Measurements from ENCODE around the gene KLF12. TPM values are rescaled to one million over a fixed set of nuclear protein-coding genes. Genes with fewer than 3 reads are reported as not detected.

The KLF12 gene
- total RNA-seq, 1 donor from 2014 or later: 59.9 TPM

DNA sequence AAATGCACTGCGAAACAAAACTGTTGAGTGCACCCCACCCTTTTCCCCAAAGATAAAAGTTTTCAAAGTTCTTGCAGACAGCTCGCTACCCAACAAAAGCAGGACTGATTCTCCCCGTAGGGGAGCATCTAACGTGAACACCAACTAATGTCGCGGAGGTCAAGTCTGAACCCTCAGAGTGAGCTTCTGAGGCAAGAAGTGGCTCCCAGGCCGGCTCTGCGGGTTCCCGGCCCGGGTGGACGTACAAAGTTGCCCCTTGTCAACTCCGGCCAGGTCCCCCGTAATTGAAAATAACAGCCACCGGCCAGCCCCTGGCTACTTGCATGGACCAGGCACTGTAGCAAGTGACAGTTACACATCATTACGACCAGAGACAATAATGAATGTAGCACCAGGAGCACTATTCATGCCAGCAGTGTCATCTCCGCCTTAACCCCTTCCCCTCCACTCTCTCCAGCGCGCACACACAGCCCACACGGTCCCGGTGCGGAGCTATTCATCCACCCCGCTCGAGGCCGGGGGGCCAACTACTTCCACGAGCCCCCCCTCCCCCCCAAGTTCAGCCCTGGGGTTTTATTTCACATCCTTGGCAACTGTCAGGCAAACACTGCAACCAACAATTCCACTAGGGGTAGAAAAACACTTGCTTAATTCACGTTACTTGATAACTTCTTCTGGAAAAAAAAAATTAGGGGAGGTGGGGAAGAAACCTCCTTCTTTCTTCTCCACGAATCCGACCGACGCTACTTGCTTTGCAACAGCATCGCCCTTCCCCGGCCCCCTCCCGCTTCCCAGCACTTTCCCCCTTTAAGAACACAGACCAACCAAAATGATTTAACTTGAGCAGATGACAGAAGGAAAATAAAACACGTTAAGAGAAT is 1.2 kb downstream of the KLF12 start:
- peak overlapping the region; percentile 100 for H3K4me3 Mint-ChIP-seq (ENCODE audit: unreplicated experiment)

DNA sequence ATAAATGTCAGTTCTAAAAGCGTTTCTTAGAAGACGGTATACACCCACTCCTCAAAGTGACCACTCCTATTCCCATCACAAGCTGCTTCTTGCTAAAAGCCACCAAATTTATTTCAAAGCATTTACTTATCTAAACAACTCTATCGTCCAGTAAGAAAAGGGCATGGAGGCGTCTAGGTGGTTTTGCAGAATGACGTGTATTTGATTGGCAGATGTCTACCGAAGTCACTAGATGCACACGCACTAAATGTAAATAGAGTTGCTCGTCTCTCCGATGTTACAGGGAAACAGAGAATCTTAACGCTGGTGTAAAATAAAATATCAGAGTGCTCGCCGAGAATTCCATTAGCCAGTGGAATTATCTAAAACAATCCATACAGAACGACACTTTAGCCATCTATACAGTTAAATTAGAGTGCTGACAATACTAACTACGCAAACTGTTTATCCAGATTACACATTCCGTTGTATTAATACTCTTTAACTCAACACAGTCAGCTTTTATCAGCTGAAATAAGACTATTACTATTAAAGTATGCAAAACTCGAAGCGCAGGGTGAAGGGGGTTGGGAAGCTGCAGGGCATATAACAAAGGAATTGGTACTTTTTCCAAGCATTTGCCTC is 1.9 kb downstream of the KLF12 start:
- Mint-ChIP-seq H3K9me3 (ENCODE audit: unreplicated experiment) (peaks cover 13% of the 10 kb centered on the region), H3K36me3 (ENCODE audit: unreplicated experiment) (no peaks in the 10 kb centered on the region), H3K4me1 (ENCODE audit: low read depth, unreplicated experiment) (peaks cover 15% of the 10 kb centered on the region), H3K27me3 (ENCODE audit: unreplicated experiment) (peaks cover 12% of the 10 kb centered on the region), H3K27ac (ENCODE audit: unreplicated experiment) (peak overlapping the region; percentile 99), H3K4me3 (ENCODE audit: unreplicated experiment) (peak overlapping the region; percentile 100)
- TF ChIP-seq, protein P1, sequence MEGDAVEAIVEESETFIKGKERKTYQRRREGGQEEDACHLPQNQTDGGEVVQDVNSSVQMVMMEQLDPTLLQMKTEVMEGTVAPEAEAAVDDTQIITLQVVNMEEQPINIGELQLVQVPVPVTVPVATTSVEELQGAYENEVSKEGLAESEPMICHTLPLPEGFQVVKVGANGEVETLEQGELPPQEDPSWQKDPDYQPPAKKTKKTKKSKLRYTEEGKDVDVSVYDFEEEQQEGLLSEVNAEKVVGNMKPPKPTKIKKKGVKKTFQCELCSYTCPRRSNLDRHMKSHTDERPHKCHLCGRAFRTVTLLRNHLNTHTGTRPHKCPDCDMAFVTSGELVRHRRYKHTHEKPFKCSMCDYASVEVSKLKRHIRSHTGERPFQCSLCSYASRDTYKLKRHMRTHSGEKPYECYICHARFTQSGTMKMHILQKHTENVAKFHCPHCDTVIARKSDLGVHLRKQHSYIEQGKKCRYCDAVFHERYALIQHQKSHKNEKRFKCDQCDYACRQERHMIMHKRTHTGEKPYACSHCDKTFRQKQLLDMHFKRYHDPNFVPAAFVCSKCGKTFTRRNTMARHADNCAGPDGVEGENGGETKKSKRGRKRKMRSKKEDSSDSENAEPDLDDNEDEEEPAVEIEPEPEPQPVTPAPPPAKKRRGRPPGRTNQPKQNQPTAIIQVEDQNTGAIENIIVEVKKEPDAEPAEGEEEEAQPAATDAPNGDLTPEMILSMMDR (IDR thresholded peaks at IDR 0.05; ENCODE audit: partially characterized antibody, unreplicated experiment): no peak
- DNase-seq: no peak

More for the DNA sequence above, 1.2 kb downstream of the KLF12 start:
- peak; percentile 52 for DNase-seq
- Mint-ChIP-seq H3K27me3 (ENCODE audit: unreplicated experiment) (peaks cover 12% of the 10 kb centered on the region), H3K9me3 (ENCODE audit: unreplicated experiment) (peaks cover 13% of the 10 kb centered on the region), H3K4me1 (ENCODE audit: low read depth, unreplicated experiment) (peaks cover 15% of the 10 kb centered on the region), H3K27ac (ENCODE audit: unreplicated experiment) (peak overlapping the region; percentile 99), H3K36me3 (ENCODE audit: unreplicated experiment) (no peaks in the 10 kb centered on the region)
- TF ChIP-seq, protein P1 (IDR thresholded peaks at IDR 0.05; ENCODE audit: partially characterized antibody, unreplicated experiment): no peak

DNA sequence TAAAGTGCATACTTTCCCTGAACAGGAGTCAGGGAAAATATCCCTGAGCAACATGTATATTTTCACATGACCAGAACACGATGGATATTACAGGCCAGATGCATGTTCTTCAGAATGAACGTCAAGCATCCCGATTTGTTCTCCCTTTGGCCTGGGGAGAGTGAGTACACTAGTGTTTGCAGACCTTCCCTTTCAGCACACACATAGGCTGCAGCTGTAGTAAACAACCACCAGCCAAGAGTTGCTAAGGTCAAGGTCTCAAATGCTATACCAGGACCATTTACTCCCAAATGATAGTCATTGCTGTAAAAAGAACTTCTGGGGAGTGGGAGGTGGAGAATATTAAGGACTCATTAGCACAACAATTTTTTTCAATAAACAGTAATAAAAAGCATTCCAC is 3.0 kb downstream of the KLF12 start:
- peak overlapping the region; percentile 59 for H3K4me3 Mint-ChIP-seq (ENCODE audit: unreplicated experiment)
- peaks cover 12% of the 10 kb centered on the region for H3K27me3 Mint-ChIP-seq (ENCODE audit: unreplicated experiment)
- peaks cover 13% of the 10 kb centered on the region for H3K9me3 Mint-ChIP-seq (ENCODE audit: unreplicated experiment)
- H3K4me1 Mint-ChIP-seq (ENCODE audit: low read depth, unreplicated experiment): peaks cover 15% of the 10 kb centered on the region
- TF ChIP-seq, protein P1 (IDR thresholded peaks at IDR 0.05; ENCODE audit: partially characterized antibody, unreplicated experiment): no peak
- no peak overlapping the region for H3K27ac Mint-ChIP-seq (ENCODE audit: unreplicated experiment)
- no peak for DNase-seq
- H3K36me3 Mint-ChIP-seq (ENCODE audit: unreplicated experiment): no peaks in the 10 kb centered on the region

DNA sequence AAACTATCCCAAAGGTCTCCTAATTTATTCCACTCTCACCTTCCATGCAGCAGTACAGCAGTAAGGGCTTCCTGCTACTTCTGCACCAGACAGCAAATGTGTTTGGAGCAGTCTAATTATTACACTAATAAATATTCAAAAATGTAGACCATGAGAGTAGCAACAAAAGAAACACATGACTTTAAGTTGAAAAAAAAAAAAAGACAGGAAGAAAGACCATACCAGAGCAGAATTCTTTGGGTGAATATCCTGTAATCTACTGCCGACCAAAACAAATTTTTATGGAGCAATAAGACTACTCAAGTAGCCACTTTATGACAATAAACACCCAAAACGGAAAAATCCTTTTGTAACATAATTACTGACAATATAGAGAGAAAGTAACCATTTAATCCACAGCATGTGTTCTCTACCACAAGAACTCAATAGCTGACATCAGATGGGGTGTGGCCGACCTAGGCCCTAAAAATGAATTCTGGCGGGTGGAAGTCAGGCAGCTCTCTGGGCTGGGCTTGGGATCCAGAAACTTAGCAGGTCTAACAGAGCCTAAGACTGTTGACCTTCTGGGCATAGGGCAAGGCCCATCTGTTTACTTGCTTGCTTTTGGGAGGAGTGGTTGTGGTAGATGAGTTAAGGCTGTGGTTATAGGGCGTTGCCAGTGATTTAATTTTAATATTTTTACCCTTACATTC is 4.6 kb downstream of the KLF12 start:
- no peak for DNase-seq
- peaks cover 13% of the 10 kb centered on the region for H3K9me3 Mint-ChIP-seq (ENCODE audit: unreplicated experiment)
- peaks cover 15% of the 10 kb centered on the region for H3K4me1 Mint-ChIP-seq (ENCODE audit: low read depth, unreplicated experiment)
- no peaks in the 10 kb centered on the region for H3K36me3 Mint-ChIP-seq (ENCODE audit: unreplicated experiment)
- no peak overlapping the region for H3K27ac Mint-ChIP-seq (ENCODE audit: unreplicated experiment)
- H3K4me3 Mint-ChIP-seq (ENCODE audit: unreplicated experiment): peak overlapping the region; percentile 13
- peaks cover 12% of the 10 kb centered on the region for H3K27me3 Mint-ChIP-seq (ENCODE audit: unreplicated experiment)
- TF ChIP-seq, protein P1 (IDR thresholded peaks at IDR 0.05; ENCODE audit: partially characterized antibody, unreplicated experiment): no peak

All from glutamatergic neuron (in vitro differentiated cells).